ENCODE data around the gene C11orf91. TPM values are rescaled to one million over a fixed set of nuclear protein-coding genes. Genes with fewer than 3 reads are reported as not detected.

Gene C11orf91
- total and polyA plus RNA-seq, 4 donors = not detected

- WGBS = 77% methylated on average over 4 of the region's 4 CpGs
- no peak for TF ChIP-seq SP1 (IDR thresholded peaks at IDR 0.05)
- TF ChIP-seq MAX (IDR thresholded peaks at IDR 0.05) = no peak
- TF ChIP-seq RXRA (IDR thresholded peaks at IDR 0.05) = no peak
- no peak for TF ChIP-seq YY1 (IDR thresholded peaks at IDR 0.05)
- TF ChIP-seq REST (IDR thresholded peaks at IDR 0.05) = no peak
These were observed 39.7 kb downstream of the C11orf91 start for GRCh38 chr11:33660962-33661361.

GRCh38 chr11:33659370-33660139 is 41.1 kb downstream of the C11orf91 start:
- H3K27me3 ChIP-seq (ENCODE audit: control insufficient read depth in 4 of 4, insufficient read depth in 4 of 4, low read length in 3 of 4) = peaks cover 0 to 4% (median 0%) of the 10 kb centered on the region in 4 donors
- H3K4me1 ChIP-seq (ENCODE audit: control insufficient read depth in 4 of 4, insufficient read depth in 4 of 4, low read length in 3 of 4) = no peaks in the 10 kb centered on the region
- DNase-seq (ENCODE audit: low spot score) = no peak
- no peak overlapping the region for H3K9ac ChIP-seq (ENCODE audit: low read depth in 1 of 2, low read length in 2 of 2)
- no peak for TF ChIP-seq HNF4G (IDR thresholded peaks at IDR 0.05)
- TF ChIP-seq JUND (IDR thresholded peaks at IDR 0.05) = no peak
- TF ChIP-seq TAF1 (conservative IDR thresholded peaks at IDR 0.05) = no peak
- no peak for TF ChIP-seq FOXA2 (IDR thresholded peaks at IDR 0.05)
- TF ChIP-seq SP1 (IDR thresholded peaks at IDR 0.05) = no peak
- TF ChIP-seq ZBTB33 (IDR thresholded peaks at IDR 0.05) = no peak
- no peak for TF ChIP-seq REST (IDR thresholded peaks at IDR 0.05)
- TF ChIP-seq EGR1 (IDR thresholded peaks at IDR 0.05; ENCODE audit: low read depth in 2 of 2) = no peak
- WGBS = 71% methylated on average over 5 of the region's 5 CpGs
- H3K27ac ChIP-seq (ENCODE audit: low read depth in 1 of 2, low read length in 2 of 2) = no peak overlapping the region
- H3K4me3 ChIP-seq (ENCODE audit: low read depth in 1 of 3, low read length in 3 of 3) = no peak overlapping the region
- no peaks in the 10 kb centered on the region for H3K9me3 ChIP-seq (ENCODE audit: control insufficient read depth in 4 of 4, low read length in 3 of 4)
- no peaks in the 10 kb centered on the region for H3K36me3 ChIP-seq (ENCODE audit: control insufficient read depth in 4 of 4, insufficient read depth in 3 of 4, low read depth in 1 of 4, low read length in 3 of 4)

More at GRCh38 chr11:33660962-33661361, 39.7 kb downstream of the C11orf91 start:
- Histone ChIP-seq H3K27ac (ENCODE audit: low read depth in 1 of 2, low read length in 2 of 2) (no peak overlapping the region), H3K9ac (ENCODE audit: low read depth in 1 of 2, low read length in 2 of 2) (no peak overlapping the region), H3K36me3 (ENCODE audit: control insufficient read depth in 4 of 4, insufficient read depth in 3 of 4, low read depth in 1 of 4, low read length in 3 of 4) (no peaks in the 10 kb centered on the region), H3K9me3 (ENCODE audit: control insufficient read depth in 4 of 4, low read length in 3 of 4) (no peaks in the 10 kb centered on the region), H3K4me3 (ENCODE audit: low read depth in 1 of 3, low read length in 3 of 3) (no peak overlapping the region), H3K27me3 (ENCODE audit: control insufficient read depth in 4 of 4, insufficient read depth in 4 of 4, low read length in 3 of 4) (peaks cover 0 to 4% (median 0%) of the 10 kb centered on the region in 4 donors), H3K4me1 (ENCODE audit: control insufficient read depth in 4 of 4, insufficient read depth in 4 of 4, low read length in 3 of 4) (no peaks in the 10 kb centered on the region)
- DNase-seq (ENCODE audit: low spot score) = no peak

Measured in liver (tissue), 9 donors.